GM11168 (cell line): Measurements from ENCODE around the gene CPNE5.

Source experiments
- in situ Hi-C: fragments of 300-500 bp; cut with MboI; formaldehyde crosslinking; loops from one replicate; pipeline ENCODE4 v1.12.0; 2022; ENCODE audit warnings: low sequenced_read_pairs; ENCODE audit not compliant: unreplicated experiment

Gene CPNE5

GRCh38 chr6:36771145-36771544 lies 68.1 kb downstream of the CPNE5 start:
- in situ Hi-C loops = no loop called here

- in situ Hi-C loops = no loop called here
Measured at GRCh38 chr6:36769676-36770499, 69.4 kb downstream of the CPNE5 start.

DNA sequence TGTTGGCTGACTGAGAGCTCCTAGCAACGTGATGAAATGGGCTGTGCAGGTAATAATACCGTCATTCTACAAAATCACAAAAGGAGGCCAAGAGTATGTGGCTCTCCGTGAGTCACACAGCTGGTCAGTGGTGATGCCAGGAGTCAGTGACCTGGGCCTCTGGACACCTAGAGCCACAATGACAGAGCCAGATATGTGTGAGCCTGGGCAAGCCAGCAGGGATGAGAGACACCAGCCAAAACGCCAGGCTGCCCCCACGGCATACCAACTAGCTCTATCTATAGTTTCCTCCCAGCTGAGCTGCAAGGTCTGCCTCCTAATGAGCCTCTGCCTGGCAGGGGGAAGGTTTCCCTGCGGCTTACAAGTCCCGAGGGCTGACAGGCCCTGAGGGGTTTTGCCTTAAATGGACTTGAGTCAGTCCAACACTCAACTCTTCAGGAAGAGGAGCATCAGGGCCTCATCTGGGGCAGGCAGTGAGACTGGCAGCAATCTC lies 70.0 kb downstream of the CPNE5 start:
- in situ Hi-C loops = no loop called here

- in situ Hi-C loops = no loop called here
Measured at GRCh38 chr6:36766399-36766945, 72.8 kb downstream of the CPNE5 start.

- in situ Hi-C loops = no loop called here
Measured at GRCh38 chr6:36765594-36766398, 73.4 kb downstream of the CPNE5 start.

DNA sequence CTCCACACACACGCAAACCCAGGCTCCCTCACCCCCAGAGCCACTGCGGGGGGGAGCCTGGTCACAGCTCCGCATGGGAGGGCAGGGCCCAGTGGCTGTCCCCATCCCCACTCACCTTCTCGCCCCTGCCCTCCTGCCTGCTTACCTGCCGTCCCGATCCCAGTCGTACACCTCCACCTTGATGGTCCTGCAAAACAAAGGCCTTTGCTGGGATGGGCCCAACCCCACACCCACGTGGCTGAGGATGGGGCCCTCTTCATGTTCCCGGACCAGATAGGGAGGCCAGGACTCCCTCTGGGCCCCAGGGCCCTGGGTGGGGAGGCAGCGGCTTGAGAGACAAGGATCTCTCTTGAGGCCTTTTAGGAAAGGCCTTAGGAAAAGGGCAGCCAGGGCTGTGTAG lies 74.1 kb downstream of the CPNE5 start:
- in situ Hi-C loops = no loop called here

GRCh38 chr6:36762123-36762522 lies 77.1 kb downstream of the CPNE5 start:
- in situ Hi-C loops = no loop called here

GRCh38 chr6:36760685-36761435 lies 78.4 kb downstream of the CPNE5 start:
- in situ Hi-C loops = no loop called here

- in situ Hi-C loops = loop anchor here (10.0 kb wide), 1 partner anchor 134 kb away; no protein-coding TSS in a partner anchor
Measured at GRCh38 chr6:36759148-36759759, 80.0 kb downstream of the CPNE5 start.

GRCh38 chr6:36758516-36759147 lies 80.6 kb downstream of the CPNE5 start:
- in situ Hi-C loops = loop anchor here (10.0 kb wide), 1 partner anchor 134 kb away; no protein-coding TSS in a partner anchor

- in situ Hi-C loops = loop anchor here (10.0 kb wide), 1 partner anchor 133 kb away; no protein-coding TSS in a partner anchor
Measured at GRCh38 chr6:36757943-36758508, 81.2 kb downstream of the CPNE5 start.

- in situ Hi-C loops = loop anchor here (10.0 kb wide), 1 partner anchor 132 kb away; no protein-coding TSS in a partner anchor
Measured at GRCh38 chr6:36757206-36757605, 82.0 kb downstream of the CPNE5 start.

DNA sequence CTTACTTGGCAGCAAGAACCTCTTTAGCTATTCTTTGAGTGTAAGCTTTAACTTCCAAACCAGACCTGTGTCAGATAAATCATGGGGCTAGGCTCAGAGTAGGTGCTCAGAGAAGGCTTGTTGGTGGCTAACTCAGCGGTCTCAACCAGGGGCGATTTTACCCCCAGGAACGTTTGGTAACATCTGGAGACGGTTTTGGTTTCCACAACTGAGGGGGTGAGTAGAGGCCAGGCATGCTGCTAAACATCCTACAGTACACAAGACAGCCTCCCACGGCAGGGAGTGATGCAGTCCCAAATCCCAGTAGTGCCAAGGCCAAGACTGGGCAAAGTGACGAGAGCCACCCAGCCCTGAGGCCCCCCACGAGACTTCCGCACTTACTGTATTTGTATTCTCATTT lies 82.5 kb downstream of the CPNE5 start:
- in situ Hi-C loops = loop anchor here (10.0 kb wide), 1 partner anchor 132 kb away; no protein-coding TSS in a partner anchor

DNA sequence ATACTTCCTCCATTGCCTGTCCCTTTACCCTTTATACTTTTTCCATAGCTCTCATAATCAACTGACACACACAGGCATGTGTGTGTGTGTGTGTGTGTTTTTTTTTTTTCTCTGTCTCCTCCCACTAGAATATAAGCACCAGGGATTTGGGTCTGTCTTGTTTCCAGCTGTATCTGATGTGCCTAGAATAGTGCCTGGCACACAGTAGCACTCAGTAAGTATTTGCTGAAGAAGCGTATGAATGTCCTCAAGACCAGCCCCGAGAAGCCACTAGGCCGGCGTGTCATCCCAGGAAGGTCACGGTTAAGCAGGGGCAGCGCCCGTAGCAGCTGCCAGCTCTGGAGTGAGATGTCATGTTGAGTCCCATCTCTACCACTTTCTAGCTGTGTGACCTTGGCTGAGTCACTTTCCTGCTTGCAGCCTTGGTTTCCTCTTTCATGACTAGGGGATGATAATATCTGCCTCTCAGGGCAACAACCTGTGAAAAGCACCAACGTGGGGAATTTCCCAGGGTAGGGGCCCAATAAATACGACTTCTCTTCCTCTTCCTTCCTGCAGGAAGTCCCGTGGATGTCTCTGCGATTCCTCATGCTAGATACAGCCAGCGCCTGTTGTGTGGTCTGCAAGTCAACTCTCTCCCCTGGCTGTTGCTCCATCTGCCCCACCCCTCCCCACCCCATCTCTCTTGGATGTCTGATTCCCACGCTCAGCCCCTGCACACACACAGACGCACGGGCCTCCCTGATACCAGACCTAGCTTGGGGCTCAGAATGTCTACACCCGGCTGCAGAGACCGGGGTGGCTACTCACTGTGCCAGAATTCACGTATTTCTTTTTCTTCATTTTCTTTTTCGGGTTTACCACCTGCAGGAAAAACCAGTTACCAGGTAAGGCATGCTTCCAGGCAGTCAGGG lies 83.6 kb downstream of the CPNE5 start:
- in situ Hi-C loops = loop anchor here (10.0 kb wide), 1 partner anchor 131 kb away; no protein-coding TSS in a partner anchor

- in situ Hi-C loops = loop anchor here (10.0 kb wide), 1 partner anchor 130 kb away; no protein-coding TSS in a partner anchor
Measured at GRCh38 chr6:36754582-36755434, 84.4 kb downstream of the CPNE5 start.

DNA sequence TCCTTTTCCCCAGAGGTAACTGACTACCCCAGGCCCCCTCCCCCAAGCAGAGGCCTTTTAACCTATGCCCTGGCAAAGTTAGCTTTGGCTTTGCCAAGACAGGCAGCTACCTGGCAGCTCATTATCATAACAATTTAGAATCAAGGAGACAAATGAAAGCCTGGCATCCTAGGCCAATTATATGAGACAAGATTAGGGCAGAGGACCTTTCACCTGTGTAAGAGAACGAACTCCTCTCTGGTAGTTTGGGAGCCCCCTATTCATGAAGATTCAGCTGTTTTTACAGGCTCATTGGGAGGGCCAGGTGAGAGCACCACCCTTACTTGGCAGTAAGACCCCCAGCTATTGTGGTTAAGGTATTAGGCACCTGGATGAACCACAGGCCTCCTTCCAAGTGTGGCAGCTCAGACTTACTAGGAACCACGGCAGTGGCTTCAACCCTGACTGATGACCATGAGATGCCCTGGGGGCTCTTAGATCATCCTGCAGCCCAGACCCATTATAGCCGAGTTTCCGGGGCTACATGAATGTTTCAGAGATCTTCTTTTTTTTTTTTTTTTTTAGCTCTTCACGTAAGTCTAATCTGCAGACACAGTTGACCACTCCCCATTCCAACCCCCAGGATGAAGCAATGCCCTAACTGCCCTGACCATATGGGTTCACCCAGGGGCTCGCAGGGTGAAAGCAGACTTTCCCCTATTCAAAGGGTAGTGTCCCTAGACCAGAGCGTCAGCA lies 85.4 kb downstream of the CPNE5 start:
- in situ Hi-C loops = loop anchor here (10.0 kb wide), 1 partner anchor 129 kb away; no protein-coding TSS in a partner anchor
